WTC11 (cell line): ENCODE measurements around the gene KCNV2.

ENCODE experiments used
- ATF1 ChIP-seq: sonication (generic); formaldehyde crosslinking; IDR thresholded peaks from 2 replicates; pipeline ENCODE4 v1.8.1; 2023; ENCODE audit warnings: mild to moderate bottlenecking, moderate library complexity, missing genetic modification reagents
- CTCF ChIP-seq: fragments of 200-600 bp; IDR thresholded peaks from 2 replicates; pipeline ENCODE4 v1.8.0; 2022; ENCODE audit warnings: antibody characterized with exemption
- E2F1 ChIP-seq: sonication (generic); formaldehyde crosslinking; IDR thresholded peaks from 2 replicates; pipeline ENCODE4 v1.8.0; 2022; ENCODE audit warnings: mild to moderate bottlenecking, missing genetic modification reagents
- FOXP4 ChIP-seq: sonication (generic); formaldehyde crosslinking; IDR thresholded peaks from 2 replicates; pipeline ENCODE4 v1.8.0; 2022; ENCODE audit warnings: mild to moderate bottlenecking, missing genetic modification reagents
- KAT7 ChIP-seq: sonication (generic); formaldehyde crosslinking; IDR thresholded peaks from 2 replicates; pipeline ENCODE4 v1.8.1; 2023; ENCODE audit warnings: missing genetic modification reagents, mild to moderate bottlenecking, borderline replicate concordance
- NFE2L1 ChIP-seq: sonication (generic); formaldehyde crosslinking; IDR thresholded peaks from 2 replicates; pipeline ENCODE4 v1.8.1; 2023; ENCODE audit warnings: missing genetic modification reagents
- NR1H2 ChIP-seq: sonication (generic); formaldehyde crosslinking; IDR thresholded peaks from 2 replicates; pipeline ENCODE4 v1.9.0; 2021; ENCODE audit warnings: mild to moderate bottlenecking, moderate library complexity, missing genetic modification reagents
- ZBTB21 ChIP-seq: sonication (generic); formaldehyde crosslinking; IDR thresholded peaks from 2 replicates; pipeline ENCODE4 v1.8.1; 2023; ENCODE audit warnings: mild to moderate bottlenecking, missing genetic modification reagents, borderline replicate concordance
- ZNF121 ChIP-seq: sonication (generic); formaldehyde crosslinking; IDR thresholded peaks from 2 replicates; pipeline ENCODE4 v1.8.0; 2023; ENCODE audit warnings: missing genetic modification reagents
- TF ChIP-seq, protein P1 (sequence below): sonication (generic); formaldehyde crosslinking; IDR thresholded peaks from 2 replicates; pipeline ENCODE4 v1.8.1; 2023; ENCODE audit warnings: mild to moderate bottlenecking, moderate library complexity, missing genetic modification reagents

DNA sequence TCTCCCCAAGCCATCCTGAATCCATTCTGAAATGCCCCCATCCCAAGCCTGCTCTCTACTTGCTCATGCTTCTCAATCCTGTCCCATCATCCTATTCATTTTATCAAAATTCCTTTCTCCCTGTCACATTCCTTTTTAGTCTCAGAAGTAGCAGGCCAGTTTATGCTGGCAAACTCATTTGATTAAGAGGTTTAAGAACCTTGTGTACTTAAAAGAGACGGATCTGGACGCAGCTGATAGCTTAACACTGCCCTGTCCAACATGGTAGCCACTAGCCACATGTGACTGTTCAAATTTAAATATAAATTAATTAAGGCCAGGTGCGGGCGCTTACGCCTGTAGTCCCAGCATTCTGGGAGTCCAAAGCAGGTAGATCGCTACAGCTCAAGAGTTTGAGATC is 5.6 kb upstream of the KCNV2 start:
- TF ChIP-seq ZBTB21 (CRISPR knock-in tag): no peak
- no peak for TF ChIP-seq CTCF
- no peak for TF ChIP-seq NFE2L1
- no peak for TF ChIP-seq FOXP4 (CRISPR knock-in tag)
- TF ChIP-seq KAT7 (CRISPR knock-in tag): no peak
- TF ChIP-seq, protein P1, sequence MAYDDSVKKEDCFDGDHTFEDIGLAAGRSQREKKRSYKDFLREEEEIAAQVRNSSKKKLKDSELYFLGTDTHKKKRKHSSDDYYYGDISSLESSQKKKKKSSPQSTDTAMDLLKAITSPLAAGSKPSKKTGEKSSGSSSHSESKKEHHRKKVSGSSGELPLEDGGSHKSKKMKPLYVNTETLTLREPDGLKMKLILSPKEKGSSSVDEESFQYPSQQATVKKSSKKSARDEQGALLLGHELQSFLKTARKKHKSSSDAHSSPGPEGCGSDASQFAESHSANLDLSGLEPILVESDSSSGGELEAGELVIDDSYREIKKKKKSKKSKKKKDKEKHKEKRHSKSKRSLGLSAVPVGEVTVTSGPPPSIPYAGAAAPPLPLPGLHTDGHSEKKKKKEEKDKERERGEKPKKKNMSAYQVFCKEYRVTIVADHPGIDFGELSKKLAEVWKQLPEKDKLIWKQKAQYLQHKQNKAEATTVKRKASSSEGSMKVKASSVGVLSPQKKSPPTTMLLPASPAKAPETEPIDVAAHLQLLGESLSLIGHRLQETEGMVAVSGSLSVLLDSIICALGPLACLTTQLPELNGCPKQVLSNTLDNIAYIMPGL (CRISPR knock-in tag): no peak
- TF ChIP-seq NR1H2 (CRISPR knock-in tag): no peak
- no peak for TF ChIP-seq E2F1 (CRISPR knock-in tag)
- no peak for TF ChIP-seq ATF1
- no peak for TF ChIP-seq ZNF121
